Upper lobe of left lung (tissue), 6 donors: ENCODE data around the gene AGXT. TPM values are rescaled to one million over a fixed set of nuclear protein-coding genes. Genes with fewer than 3 reads are reported as not detected.

Experiments used
- ATAC-seq, 2 donors: fragments of 200-7000 bp; cut with Tn5 transposase; one replicate each; pipeline ENCODE4 v1.9.1; 2022; ENCODE audit warnings: mild to moderate bottlenecking in 2 of 2, moderate library complexity in 2 of 2; ENCODE audit not compliant: low FRiP score in 2 of 2
- DNase-seq, 2 donors: peaks; one replicate each; pipeline ENCODE4 v3.0.0-alpha.2; 2019 to 2020
- H3K27ac ChIP-seq, 4 donors: fragments of 200-600 bp; sonication (generic); one replicate each; pipeline ENCODE4 v1.5.1; 2016 to 2019
- H3K27me3 ChIP-seq, 4 donors: fragments of 200-600 bp; sonication (generic); one replicate each; pipeline ENCODE4 v1.5.1; 2017 to 2019
- H3K36me3 ChIP-seq, 4 donors: fragments of 200-600 bp; sonication (generic); one replicate each; pipeline ENCODE4 v1.5.1; 2016 to 2019
- H3K4me1 ChIP-seq, 4 donors: fragments of 200-600 bp; sonication (generic); one replicate each; pipeline ENCODE4 v1.5.1; 2018 to 2019
- H3K4me3 ChIP-seq, 4 donors: fragments of 200-600 bp; sonication (generic); one replicate each; pipeline ENCODE4 v1.5.1; 2017 to 2019; ENCODE audit warnings: mild to moderate bottlenecking in 2 of 4, moderate library complexity in 1 of 4
- H3K9me3 ChIP-seq, 4 donors: fragments of 200-600 bp; sonication (generic); one replicate each; pipeline ENCODE4 v1.5.1; 2018 to 2019
- EP300 ChIP-seq, 4 donors: sonication (generic); formaldehyde crosslinking; IDR thresholded peaks; one replicate each; pipeline ENCODE4 v1.5.1; 2017; ENCODE audit warnings: antibody characterized with exemption in 4 of 4, control low read depth in 2 of 4
- POLR2A ChIP-seq, 4 donors: fragments of 450-650 bp; IDR thresholded peaks; one replicate each; pipeline ENCODE4 v1.5.1; 2016 to 2017; ENCODE audit warnings: antibody characterized with exemption in 4 of 4, mild to moderate bottlenecking in 2 of 4
- POLR2AphosphoS5 ChIP-seq, 2 donors: sonication (generic); formaldehyde crosslinking; IDR thresholded peaks; one replicate each; pipeline ENCODE4 v1.5.1; 2017; ENCODE audit warnings: antibody characterized with exemption in 2 of 2
- WGBS, 2 donors: methylation state at CpG; one replicate each; pipeline ENCODE4 v1.1.5; 2017 to 2018; 5-methylcytosine and 5-hydroxymethylcytosine counted together
- total RNA-seq, 6 donors: library from RNA; depleted of rRNA in 4 of 6; stranded (reverse); fragments of >200 nt in 4 of 6; gene quantifications; one replicate each; pipeline versions ENCODE4 v1.1.0 to v1.2.1, GENCODE V29; 2016 to 2021
- TF ChIP-seq, protein P1 (sequence below), 6 experiments: fragments of 450-650 bp in 4 of 6; fragments of 200-600 bp in 2 of 6; sonication (generic) in 2 of 6; IDR thresholded peaks; one replicate each; pipeline ENCODE4 v1.5.1; 2016 to 2019; ENCODE audit warnings: antibody characterized with exemption in 6 of 6
- donor health status: DM: no; HTN: no; CAD: no; lungs with moderate emphysema.
- donor health status: DM: no; HTN: yes; CAD: no; lungs with severe emphysema.

AGXT gene
- total RNA-seq, 6 donors from 2014 or later, result 0.30 to 0.46 (median 0.44) TPM; not detected in 3

DNA sequence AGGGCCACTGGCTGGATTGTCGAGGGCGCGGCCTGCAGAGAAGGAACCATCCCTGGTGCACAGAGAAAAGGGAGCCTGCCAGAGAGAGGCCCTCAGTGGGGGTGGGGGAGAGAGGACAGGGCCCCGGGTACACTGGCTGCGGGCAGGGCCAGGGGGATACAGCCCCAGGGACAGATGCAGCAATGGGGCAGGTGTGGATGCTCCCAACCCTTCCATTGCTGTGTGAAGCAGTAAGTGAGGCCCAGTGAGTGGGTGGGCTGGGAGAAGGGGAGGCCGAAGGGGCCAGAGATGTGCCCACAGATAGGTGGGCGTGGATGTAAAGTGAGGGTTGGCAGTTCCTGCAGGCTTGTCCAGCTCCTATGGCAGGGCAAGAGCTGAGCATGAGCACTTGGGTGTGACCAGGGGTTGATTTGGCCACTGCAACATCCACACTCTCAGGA lies 7.4 kb downstream of the AGXT start:
- no peaks in the 10 kb centered on the region for H3K36me3 ChIP-seq
- 69 to 79% methylated on average over 4 to 7 of the region's 7 CpGs for WGBS, 2 donors
- DNase-seq, result peak in 1 of 2 donors; percentile 41
- H3K9me3 ChIP-seq, result no peaks in the 10 kb centered on the region
- no peak overlapping the region for H3K27ac ChIP-seq
- TF ChIP-seq POLR2AphosphoS5 (IDR thresholded peaks at IDR 0.05) (no peak), EP300 (IDR thresholded peaks at IDR 0.05) (no peak), POLR2A (IDR thresholded peaks at IDR 0.05) (no peak)
- TF ChIP-seq, protein P1, sequence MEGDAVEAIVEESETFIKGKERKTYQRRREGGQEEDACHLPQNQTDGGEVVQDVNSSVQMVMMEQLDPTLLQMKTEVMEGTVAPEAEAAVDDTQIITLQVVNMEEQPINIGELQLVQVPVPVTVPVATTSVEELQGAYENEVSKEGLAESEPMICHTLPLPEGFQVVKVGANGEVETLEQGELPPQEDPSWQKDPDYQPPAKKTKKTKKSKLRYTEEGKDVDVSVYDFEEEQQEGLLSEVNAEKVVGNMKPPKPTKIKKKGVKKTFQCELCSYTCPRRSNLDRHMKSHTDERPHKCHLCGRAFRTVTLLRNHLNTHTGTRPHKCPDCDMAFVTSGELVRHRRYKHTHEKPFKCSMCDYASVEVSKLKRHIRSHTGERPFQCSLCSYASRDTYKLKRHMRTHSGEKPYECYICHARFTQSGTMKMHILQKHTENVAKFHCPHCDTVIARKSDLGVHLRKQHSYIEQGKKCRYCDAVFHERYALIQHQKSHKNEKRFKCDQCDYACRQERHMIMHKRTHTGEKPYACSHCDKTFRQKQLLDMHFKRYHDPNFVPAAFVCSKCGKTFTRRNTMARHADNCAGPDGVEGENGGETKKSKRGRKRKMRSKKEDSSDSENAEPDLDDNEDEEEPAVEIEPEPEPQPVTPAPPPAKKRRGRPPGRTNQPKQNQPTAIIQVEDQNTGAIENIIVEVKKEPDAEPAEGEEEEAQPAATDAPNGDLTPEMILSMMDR (IDR thresholded peaks at IDR 0.05), result no peak
- no peak overlapping the region for H3K4me3 ChIP-seq
- no peak for ATAC-seq
- H3K4me1 ChIP-seq, result no peaks in the 10 kb centered on the region
- no peaks in the 10 kb centered on the region for H3K27me3 ChIP-seq

DNA sequence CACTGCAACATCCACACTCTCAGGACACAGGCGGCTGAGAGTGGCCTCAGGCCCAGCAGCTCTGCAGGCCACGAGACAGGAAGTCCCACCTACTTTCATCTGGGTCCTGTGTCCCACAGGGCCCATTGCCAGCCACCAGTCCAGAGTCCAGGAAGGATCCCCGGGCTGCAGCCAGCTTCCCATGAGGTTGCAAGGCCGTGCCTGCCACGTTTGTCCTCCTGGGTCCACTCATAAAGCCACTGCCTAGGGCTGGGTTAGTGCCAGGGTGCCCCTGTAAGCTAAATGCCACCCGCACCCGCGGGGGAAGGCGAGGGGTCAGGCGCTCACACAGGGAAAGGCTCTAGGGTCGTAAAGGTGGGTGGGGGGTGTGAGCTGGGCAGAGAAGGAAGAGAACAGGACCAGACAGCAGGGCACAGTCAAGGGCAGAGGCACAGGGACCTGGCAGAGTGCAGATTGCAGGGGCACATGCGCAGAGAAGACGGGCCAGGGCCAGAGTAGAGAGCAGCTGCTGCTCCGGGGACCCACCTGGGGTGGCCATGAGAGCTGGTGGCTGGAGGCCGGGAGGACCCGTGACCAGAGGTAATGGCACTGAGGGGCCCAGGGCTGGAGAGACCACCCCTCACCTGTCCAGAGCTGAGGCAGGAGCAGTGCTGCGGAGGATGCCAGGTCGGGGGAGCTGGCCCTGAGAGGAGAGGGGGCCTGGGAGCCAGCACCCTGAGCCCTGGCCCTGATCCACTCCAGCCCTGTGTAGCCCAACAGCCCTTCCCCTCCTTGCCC lies 8.0 kb downstream of the AGXT start:
- Histone ChIP-seq H3K9me3 (no peaks in the 10 kb centered on the region), H3K27ac (no peak overlapping the region), H3K36me3 (no peaks in the 10 kb centered on the region), H3K27me3 (no peaks in the 10 kb centered on the region), H3K4me1 (no peaks in the 10 kb centered on the region), H3K4me3 (no peak overlapping the region)
- no peak for TF ChIP-seq POLR2AphosphoS5 (IDR thresholded peaks at IDR 0.05)
- TF ChIP-seq POLR2A (IDR thresholded peaks at IDR 0.05), result no peak
- TF ChIP-seq, protein P1 (IDR thresholded peaks at IDR 0.05), result no peak
- no peak for TF ChIP-seq EP300 (IDR thresholded peaks at IDR 0.05)
- peak in 1 of 2 donors; percentile 11 for ATAC-seq
- 84 to 87% methylated on average over 13 to 18 of the region's 18 CpGs for WGBS, 2 donors
- DNase-seq, result peak in 1 of 2 donors; percentile 68

GRCh38 chr2:240877460-240878340 lies 9.1 kb downstream of the AGXT start:
- H3K4me3 ChIP-seq, result no peak overlapping the region
- H3K4me1 ChIP-seq, result no peaks in the 10 kb centered on the region
- no peak overlapping the region for H3K27ac ChIP-seq
- WGBS, 2 donors, result 92 to 95% methylated on average over 10 to 40 of the region's 40 CpGs
- no peak for ATAC-seq
- peak in 1 of 2 donors; percentile 63 for DNase-seq
- H3K36me3 ChIP-seq, result no peaks in the 10 kb centered on the region
- no peak for TF ChIP-seq POLR2A (IDR thresholded peaks at IDR 0.05)
- TF ChIP-seq EP300 (IDR thresholded peaks at IDR 0.05), result no peak
- TF ChIP-seq, protein P1 (IDR thresholded peaks at IDR 0.05), result no peak
- TF ChIP-seq POLR2AphosphoS5 (IDR thresholded peaks at IDR 0.05), result no peak
- H3K27me3 ChIP-seq, result no peaks in the 10 kb centered on the region
- H3K9me3 ChIP-seq, result no peaks in the 10 kb centered on the region

- 72 to 85% methylated on average over 2 to 13 of the region's 18 CpGs for WGBS, 2 donors
- H3K36me3 ChIP-seq, result no peaks in the 10 kb centered on the region
- TF ChIP-seq, protein P1 (IDR thresholded peaks at IDR 0.05), result no peak
- TF ChIP-seq EP300 (IDR thresholded peaks at IDR 0.05) (no peak), POLR2AphosphoS5 (IDR thresholded peaks at IDR 0.05) (no peak), POLR2A (IDR thresholded peaks at IDR 0.05) (no peak)
- ATAC-seq (no peak), DNase-seq (peak in 1 of 2 donors; percentile 72)
- no peaks in the 10 kb centered on the region for H3K27me3 ChIP-seq
- H3K27ac ChIP-seq, result no peak overlapping the region
- no peaks in the 10 kb centered on the region for H3K9me3 ChIP-seq
- H3K4me3 ChIP-seq, result no peak overlapping the region
- H3K4me1 ChIP-seq, result no peaks in the 10 kb centered on the region
These were observed 9.8 kb downstream of the AGXT start for GRCh38 chr2:240878341-240878936.
